HG02981 (cell line): ENCODE measurements around the gene FAM156A.
"Not testable (repeated sequence)": the region's sequence is repeated elsewhere in the genome, so short reads cannot be mapped to it uniquely, and the experiment has no call there.

Source experiments
- ATAC-seq: cut with Tn5 transposase; IDR thresholded peaks from one replicate; pipeline ENCODE4 v1.9.1; 2021; ENCODE audit warnings: mild to moderate bottlenecking, moderate library complexity; ENCODE audit not compliant: unreplicated experiment

FAM156A gene

DNA sequence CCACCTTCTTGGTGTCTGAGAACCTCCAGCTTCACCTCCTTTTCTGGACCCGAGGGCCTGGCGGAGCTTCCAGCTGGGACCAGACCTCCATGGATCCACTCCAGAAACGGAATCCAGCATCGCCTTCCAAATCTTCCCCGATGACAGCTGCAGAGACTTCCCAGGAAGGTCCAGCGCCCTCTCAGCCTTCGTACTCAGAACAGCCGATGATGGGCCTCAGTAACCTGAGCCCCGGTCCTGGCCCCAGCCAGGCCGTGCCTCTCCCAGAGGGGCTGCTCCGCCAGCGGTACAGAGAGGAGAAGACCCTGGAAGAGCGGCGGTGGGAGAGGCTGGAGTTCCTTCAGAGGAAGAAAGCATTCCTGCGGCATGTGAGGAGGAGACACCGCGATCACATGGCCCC, 51.2 kb downstream of the FAM156A start:
- not testable (repeated sequence) for ATAC-seq

DNA sequence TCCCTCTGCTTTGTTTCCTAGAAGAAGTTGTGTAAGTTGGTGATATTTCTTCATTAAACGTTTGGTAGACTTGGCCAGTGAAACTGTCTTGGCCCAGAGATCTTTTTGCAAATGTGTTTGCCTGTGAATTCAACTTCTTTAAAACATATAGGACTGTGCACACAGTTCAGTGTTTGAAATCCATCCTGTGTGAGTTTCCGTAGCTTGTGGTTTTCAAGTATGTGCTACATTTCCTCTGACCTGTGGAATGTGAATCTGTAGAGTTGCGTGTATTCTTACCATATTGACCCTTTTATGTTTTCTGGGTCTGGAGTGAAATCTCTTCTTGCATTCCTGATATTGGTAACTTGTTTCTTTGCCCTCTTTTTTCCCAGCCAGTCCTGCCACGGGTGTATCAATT, 52.2 kb downstream of the FAM156A start:
- ATAC-seq = not testable (repeated sequence)

DNA sequence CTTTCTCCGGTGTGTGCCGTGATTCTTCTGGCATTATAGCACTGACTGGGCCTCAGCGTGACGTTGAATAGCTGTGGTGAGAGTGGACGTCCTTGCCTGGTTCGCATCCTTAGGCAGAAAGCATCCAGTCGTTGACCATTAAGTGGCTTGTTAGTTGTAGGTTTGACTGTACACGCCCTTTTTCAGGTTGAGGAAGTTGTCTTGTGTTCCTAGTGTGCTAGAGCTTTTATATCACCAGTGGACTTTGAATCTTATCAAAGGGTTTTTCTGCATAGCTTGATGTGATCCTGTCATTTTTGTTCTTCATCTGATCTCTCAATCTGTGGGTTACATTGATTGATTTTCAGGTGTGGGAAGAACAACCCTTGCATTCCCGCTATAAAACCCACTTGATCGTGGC, 52.8 kb downstream of the FAM156A start:
- not testable (repeated sequence) for ATAC-seq
